WERI-Rb-1 (cell line): ENCODE measurements around the gene MAGI2.

ENCODE experiments used
- DNase-seq: peaks from one replicate; pipeline ENCODE4 v3.0.0-alpha.2; 2020
- H3K27ac ChIP-seq: fragments of 250-450 bp; sonication (Bioruptor Pico); 2 replicates; pipeline ENCODE4 v1.5.1; 2020; ENCODE audit warnings: mild to moderate bottlenecking, moderate library complexity
- H3K27me3 ChIP-seq: fragments of 250-450 bp; sonication (Bioruptor Pico); 2 replicates; pipeline ENCODE4 v1.5.1; 2021; ENCODE audit warnings: mild to moderate bottlenecking, low read depth, moderate library complexity; ENCODE audit not compliant: insufficient read depth, severe bottlenecking
- H3K36me3 ChIP-seq: fragments of 250-450 bp; sonication (Bioruptor Pico); 2 replicates; pipeline ENCODE4 v1.5.1; 2020; ENCODE audit warnings: mild to moderate bottlenecking, moderate library complexity
- H3K4me3 ChIP-seq: 2 replicates; pipeline ENCODE4 v1.5.1; 2011; ENCODE audit warnings: low read depth, mild to moderate bottlenecking, control low read depth, low read length
- H3K9me3 ChIP-seq: fragments of 250-450 bp; sonication (Bioruptor Pico); 2 replicates; pipeline ENCODE4 v1.5.1; 2021; ENCODE audit warnings: mild to moderate bottlenecking, moderate library complexity; ENCODE audit not compliant: severe bottlenecking
- TF ChIP-seq, protein P1 (sequence below): IDR thresholded peaks from 2 replicates; pipeline ENCODE4 v1.5.1; 2011; ENCODE audit warnings: low read depth, mild to moderate bottlenecking, control low read depth, inconsistent platforms, low read length

MAGI2 gene

GRCh38 chr7:78212476-78213060, 1240.9 kb downstream of the MAGI2 start:
- Histone ChIP-seq H3K4me3 (no peak overlapping the region), H3K27me3 (no peaks in the 10 kb centered on the region), H3K27ac (no peak overlapping the region), H3K36me3 (no peaks in the 10 kb centered on the region), H3K9me3 (no peaks in the 10 kb centered on the region)
- no peak for DNase-seq
- TF ChIP-seq, protein P1, sequence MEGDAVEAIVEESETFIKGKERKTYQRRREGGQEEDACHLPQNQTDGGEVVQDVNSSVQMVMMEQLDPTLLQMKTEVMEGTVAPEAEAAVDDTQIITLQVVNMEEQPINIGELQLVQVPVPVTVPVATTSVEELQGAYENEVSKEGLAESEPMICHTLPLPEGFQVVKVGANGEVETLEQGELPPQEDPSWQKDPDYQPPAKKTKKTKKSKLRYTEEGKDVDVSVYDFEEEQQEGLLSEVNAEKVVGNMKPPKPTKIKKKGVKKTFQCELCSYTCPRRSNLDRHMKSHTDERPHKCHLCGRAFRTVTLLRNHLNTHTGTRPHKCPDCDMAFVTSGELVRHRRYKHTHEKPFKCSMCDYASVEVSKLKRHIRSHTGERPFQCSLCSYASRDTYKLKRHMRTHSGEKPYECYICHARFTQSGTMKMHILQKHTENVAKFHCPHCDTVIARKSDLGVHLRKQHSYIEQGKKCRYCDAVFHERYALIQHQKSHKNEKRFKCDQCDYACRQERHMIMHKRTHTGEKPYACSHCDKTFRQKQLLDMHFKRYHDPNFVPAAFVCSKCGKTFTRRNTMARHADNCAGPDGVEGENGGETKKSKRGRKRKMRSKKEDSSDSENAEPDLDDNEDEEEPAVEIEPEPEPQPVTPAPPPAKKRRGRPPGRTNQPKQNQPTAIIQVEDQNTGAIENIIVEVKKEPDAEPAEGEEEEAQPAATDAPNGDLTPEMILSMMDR = no peak

GRCh38 chr7:78207269-78207668, 1246.2 kb downstream of the MAGI2 start:
- TF ChIP-seq, protein P1 = no peak
- H3K4me3 ChIP-seq = no peak overlapping the region

DNA sequence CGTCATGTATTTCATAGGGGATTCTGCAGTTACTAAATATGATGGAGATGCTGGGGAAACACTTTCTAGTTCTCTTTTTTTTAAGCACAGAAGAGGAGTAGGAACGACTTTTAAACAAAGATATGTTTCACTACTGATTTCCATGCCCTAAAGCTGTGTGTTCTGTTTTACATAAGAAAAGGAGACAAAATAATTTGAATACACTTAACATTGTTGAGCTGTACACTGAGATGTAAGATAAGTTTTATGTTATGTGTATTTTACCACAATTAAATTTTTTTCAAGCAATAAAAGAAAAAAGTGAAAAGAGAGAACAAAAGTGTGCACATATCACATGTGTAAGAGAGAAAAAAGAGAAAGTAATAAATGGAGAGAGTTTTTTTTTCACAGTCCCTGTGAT, 1246.7 kb downstream of the MAGI2 start:
- H3K27me3 ChIP-seq = no peaks in the 10 kb centered on the region
- H3K27ac ChIP-seq = no peak overlapping the region
- no peak for DNase-seq
- H3K4me3 ChIP-seq = no peak overlapping the region
- H3K9me3 ChIP-seq = no peaks in the 10 kb centered on the region
- TF ChIP-seq, protein P1 = no peak
- H3K36me3 ChIP-seq = no peaks in the 10 kb centered on the region

More at GRCh38 chr7:78207269-78207668, 1246.2 kb downstream of the MAGI2 start:
- H3K9me3 ChIP-seq = no peaks in the 10 kb centered on the region
- no peak for DNase-seq
- no peak overlapping the region for H3K27ac ChIP-seq
- H3K27me3 ChIP-seq = no peaks in the 10 kb centered on the region
- no peaks in the 10 kb centered on the region for H3K36me3 ChIP-seq

DNA sequence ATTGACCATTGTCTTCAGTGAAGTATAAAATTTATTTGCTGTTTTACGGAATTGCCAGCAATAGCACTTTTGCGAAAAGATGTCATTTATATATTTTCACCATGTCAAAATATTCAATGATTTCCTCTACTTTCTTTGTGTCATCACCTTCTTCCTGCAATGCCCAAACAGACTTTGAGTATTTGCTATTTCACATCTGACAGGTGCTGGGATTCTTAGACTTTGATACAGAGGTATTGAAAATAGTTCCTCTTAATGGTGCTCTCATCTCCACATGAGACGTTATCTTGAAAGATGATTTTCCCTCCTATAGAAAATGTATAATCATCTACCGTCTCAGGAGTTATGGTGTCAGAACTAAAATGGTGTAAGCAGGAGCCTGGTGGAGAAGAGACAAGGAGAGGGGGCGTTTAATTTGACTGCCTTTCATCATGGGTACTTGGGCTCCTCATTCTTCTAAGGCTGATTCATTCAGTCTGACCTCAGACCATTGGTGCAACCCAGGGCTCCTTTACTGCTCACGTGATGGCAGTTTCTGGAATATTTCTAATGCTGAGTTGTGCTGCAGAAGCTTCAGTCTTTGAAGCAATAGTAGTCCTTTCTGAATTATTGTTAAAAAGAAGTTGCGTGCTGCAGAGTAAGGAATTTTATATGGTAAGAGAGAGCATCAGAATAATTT, 1250.3 kb downstream of the MAGI2 start:
- no peak overlapping the region for H3K4me3 ChIP-seq
- no peak for DNase-seq

GRCh38 chr7:78198756-78199155, 1254.7 kb downstream of the MAGI2 start:
- no peaks in the 10 kb centered on the region for H3K36me3 ChIP-seq
- no peak for DNase-seq
- TF ChIP-seq, protein P1 = no peak
- H3K4me3 ChIP-seq = no peak overlapping the region
- no peak overlapping the region for H3K27ac ChIP-seq
- no peaks in the 10 kb centered on the region for H3K9me3 ChIP-seq
- no peaks in the 10 kb centered on the region for H3K27me3 ChIP-seq

More for the DNA sequence above, 1250.3 kb downstream of the MAGI2 start:
- Histone ChIP-seq H3K9me3 (no peaks in the 10 kb centered on the region), H3K27ac (no peak overlapping the region), H3K36me3 (no peaks in the 10 kb centered on the region), H3K27me3 (no peaks in the 10 kb centered on the region)
- TF ChIP-seq, protein P1 = no peak
